Measurements from ENCODE around the gene HSBP1L1.

Gene HSBP1L1

DNA sequence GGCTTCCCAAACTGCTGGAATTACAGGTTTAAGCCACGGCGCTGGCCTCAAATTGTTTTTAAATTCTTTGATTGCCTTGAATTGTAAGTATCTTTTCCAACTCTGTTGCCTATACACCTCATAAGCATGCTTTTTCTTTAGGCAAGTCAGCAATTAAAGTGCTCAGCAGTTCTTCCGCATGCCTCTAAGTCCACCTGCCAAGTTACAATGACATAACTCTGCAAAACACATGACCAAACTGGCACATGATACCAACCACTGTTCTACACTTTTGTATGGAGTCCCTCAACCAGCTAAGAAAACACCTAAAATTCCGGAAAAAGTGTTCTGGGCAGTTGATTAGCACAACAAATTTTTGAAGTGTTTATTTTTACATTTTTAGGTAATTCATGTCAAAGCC is 18.8 kb downstream of the HSBP1L1 start:
- TF ChIP-seq, protein P1, sequence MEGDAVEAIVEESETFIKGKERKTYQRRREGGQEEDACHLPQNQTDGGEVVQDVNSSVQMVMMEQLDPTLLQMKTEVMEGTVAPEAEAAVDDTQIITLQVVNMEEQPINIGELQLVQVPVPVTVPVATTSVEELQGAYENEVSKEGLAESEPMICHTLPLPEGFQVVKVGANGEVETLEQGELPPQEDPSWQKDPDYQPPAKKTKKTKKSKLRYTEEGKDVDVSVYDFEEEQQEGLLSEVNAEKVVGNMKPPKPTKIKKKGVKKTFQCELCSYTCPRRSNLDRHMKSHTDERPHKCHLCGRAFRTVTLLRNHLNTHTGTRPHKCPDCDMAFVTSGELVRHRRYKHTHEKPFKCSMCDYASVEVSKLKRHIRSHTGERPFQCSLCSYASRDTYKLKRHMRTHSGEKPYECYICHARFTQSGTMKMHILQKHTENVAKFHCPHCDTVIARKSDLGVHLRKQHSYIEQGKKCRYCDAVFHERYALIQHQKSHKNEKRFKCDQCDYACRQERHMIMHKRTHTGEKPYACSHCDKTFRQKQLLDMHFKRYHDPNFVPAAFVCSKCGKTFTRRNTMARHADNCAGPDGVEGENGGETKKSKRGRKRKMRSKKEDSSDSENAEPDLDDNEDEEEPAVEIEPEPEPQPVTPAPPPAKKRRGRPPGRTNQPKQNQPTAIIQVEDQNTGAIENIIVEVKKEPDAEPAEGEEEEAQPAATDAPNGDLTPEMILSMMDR (IDR thresholded peaks at IDR 0.05; ENCODE audit: low read depth, low read length): no peak
- no peak overlapping the region for H3K4me3 ChIP-seq (ENCODE audit: low read depth, low read length)

DNA sequence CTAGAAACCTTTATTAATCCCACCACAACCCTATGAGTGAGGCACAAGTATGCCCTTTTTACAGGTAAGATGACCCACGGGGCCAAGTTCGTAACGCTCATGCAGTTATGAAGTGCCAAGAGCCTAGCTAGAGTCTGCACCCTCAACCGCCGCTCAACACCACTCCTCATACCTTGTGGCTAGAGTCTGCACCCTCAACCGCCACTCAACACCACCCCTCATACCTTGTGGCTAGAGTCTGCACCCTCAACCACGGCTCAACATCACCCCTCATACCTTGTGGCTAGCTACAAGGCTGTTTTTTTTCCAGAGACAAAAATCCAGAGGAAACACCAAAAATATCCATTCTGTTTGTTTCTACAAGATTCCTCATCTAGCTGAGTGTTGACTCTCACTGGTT is 19.4 kb downstream of the HSBP1L1 start:
- H3K4me3 ChIP-seq (ENCODE audit: low read depth, low read length): no peak overlapping the region
- TF ChIP-seq, protein P1 (IDR thresholded peaks at IDR 0.05; ENCODE audit: low read depth, low read length): no peak

DNA sequence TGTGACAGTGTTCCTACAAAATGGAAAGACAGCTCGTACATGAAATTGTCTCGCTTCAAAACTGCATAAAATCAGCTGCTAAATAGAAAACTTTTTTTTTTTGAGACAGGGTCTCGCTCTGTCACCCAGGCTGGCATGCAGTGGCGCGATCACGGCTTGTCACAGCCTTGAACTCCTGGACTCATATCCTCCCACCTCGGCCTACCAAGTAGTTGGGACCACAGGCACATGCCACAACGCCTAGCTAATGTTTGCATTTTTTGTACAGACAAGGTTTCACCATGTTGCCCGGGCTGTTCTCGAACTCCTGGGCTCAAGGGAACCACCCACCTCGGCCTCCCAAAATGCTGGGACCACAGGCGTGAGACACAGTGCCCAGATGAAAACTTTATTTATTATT is 20.7 kb downstream of the HSBP1L1 start:
- TF ChIP-seq, protein P1 (IDR thresholded peaks at IDR 0.05; ENCODE audit: low read depth, low read length): no peak
- H3K4me3 ChIP-seq (ENCODE audit: low read depth, low read length): no peak overlapping the region

DNA sequence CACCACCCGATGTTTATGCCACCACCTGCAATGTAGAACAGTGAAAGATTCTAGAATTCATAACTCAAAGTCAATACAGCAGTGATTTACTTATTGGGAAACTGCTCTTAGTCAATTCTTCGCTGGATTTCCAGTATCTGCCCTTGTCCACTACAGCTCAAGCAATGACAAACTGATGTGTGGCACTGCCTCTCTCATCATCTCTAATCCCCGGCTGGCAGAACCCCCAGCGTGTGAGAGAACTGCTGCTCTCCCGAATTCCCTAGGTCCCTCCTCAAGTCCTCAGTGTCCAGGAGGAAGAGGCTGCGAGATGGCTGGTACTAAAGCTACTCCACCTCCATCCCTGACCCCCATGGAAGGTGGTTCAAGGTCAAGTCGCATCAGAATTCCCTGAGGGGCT is 22.3 kb downstream of the HSBP1L1 start:
- TF ChIP-seq, protein P1 (IDR thresholded peaks at IDR 0.05; ENCODE audit: low read depth, low read length): no peak
- H3K4me3 ChIP-seq (ENCODE audit: low read depth, low read length): peak overlapping the region; percentile 92

DNA sequence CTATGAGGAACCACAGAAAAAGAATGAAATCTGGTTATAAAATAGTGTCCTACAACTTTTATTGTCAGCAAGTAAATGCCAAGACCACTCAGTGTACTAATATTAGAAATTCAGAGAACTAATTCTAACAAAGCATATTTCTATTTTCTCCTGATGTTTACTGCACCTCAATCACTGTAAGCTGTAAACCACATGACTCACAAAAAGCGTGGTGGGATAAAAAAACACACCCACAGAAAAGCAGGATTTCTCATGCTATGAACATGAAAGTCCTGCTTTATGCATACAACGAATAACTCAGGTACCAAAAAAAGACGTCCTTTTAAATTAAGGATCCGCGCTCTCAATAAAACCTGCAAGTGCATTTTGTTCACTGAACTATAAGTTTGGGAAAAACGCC is 23.1 kb downstream of the HSBP1L1 start:
- peak overlapping the region; percentile 92 for H3K4me3 ChIP-seq (ENCODE audit: low read depth, low read length)
- TF ChIP-seq, protein P1 (IDR thresholded peaks at IDR 0.05; ENCODE audit: low read depth, low read length): no peak

DNA sequence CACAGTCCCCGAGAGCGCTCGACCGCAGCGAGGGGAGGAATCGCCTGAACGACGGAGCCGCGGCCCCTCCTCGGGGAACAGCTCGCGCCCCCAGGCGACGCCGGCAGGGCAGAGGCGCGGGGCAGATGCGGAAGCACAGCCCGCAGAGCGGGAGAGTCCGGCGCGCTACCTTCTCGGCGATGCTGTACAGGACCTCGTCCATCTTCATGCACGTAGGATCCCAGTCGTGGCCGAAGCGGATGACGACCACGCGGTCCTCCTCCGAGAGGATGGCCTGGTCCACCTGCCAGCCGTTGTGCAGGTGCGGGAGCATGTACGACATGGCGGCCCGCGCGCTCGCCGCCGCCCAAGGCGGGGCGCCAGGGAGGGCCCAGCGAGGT is 23.6 kb downstream of the HSBP1L1 start:
- H3K4me3 ChIP-seq (ENCODE audit: low read depth, low read length): peak overlapping the region; percentile 92
- TF ChIP-seq, protein P1 (IDR thresholded peaks at IDR 0.05; ENCODE audit: low read depth, low read length): peak; percentile 30; the same call in 1 of the 2 replicates

DNA sequence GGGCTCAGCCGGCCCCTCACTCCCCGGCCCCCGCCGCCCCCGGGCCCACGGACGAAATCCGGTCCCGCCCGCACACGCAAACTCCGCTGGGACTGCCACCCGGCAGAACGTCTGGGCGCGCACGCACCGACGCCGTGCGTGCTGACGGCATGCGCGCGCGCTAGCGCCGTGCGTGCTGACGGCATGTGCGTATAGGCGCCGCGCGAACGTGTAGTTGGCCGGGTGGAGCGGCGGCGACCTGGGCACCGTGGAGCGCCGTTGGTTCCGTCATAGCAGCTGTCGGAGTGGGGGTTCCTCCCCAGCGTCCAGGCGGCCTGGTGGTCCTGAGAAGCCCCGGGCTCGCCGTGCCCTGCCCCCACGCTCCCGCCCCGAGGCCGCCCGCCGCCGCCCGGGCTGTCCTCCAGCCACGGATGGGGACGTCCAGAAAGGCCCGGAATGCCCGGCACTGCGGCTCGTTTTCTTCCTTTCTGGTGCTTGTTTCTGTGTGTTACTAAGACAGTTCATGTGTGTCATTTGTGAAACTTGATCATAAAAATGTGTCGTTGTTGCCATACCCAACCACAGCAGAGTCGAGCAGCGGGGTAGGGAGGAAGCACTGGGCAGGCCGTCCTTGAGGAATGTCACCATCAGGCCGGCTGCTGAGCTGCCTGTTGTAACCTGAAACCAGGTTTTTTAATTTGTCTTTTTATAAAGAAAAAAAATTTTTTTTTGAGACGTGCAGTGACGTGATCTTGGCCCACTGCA is 24.2 kb downstream of the HSBP1L1 start, which contains the start of gene TXNL4A:
TXNL4A (minus strand) TSS at position 113 of the 744 bp plus-strand sequence. CDS start 171 bp downstream, outside the sequence.
- H3K4me3 ChIP-seq (ENCODE audit: low read depth, low read length): peak within 1 kb of the TSS; percentile 92
- TF ChIP-seq, protein P1 (IDR thresholded peaks at IDR 0.05; ENCODE audit: low read depth, low read length): no peak
